ENCODE data around the gene RPS15A.
"Not testable (repeated sequence)": the region's sequence is repeated elsewhere in the genome, so short reads cannot be mapped to it uniquely, and the experiment has no call there.

Gene RPS15A

DNA sequence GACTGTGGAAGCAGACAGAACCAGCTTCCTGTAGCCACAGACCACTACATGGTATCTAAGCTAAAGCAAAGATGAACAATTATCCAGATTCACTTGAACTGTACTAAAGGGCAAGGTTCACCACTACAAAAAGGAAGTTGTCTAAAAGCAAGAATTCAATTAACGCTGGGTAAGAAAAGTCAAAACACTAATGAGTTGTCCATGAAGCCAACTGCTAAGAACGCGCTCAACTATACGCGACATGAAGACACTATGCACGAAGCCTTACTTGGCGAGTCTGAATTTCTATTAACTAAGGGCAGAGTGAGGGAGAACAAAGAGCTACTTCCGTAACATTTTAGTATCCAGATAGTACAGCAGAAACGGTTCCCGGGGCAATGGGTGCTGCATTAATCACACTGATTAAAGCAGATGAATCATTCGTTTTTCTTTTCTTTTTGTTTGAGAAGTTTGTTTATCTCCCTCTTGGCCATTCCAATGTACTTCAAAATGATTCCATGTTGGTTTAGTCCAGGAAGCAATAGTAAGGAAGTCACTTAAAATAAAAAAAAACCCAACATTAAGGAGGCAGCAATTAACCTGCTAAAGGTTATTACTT, 2.8 kb upstream of the RPS15A start:
- no peak for DNase-seq

- no peak for DNase-seq
These were observed 652 bp downstream of the RPS15A start for GRCh38 chr16:18789515-18789849.

DNA sequence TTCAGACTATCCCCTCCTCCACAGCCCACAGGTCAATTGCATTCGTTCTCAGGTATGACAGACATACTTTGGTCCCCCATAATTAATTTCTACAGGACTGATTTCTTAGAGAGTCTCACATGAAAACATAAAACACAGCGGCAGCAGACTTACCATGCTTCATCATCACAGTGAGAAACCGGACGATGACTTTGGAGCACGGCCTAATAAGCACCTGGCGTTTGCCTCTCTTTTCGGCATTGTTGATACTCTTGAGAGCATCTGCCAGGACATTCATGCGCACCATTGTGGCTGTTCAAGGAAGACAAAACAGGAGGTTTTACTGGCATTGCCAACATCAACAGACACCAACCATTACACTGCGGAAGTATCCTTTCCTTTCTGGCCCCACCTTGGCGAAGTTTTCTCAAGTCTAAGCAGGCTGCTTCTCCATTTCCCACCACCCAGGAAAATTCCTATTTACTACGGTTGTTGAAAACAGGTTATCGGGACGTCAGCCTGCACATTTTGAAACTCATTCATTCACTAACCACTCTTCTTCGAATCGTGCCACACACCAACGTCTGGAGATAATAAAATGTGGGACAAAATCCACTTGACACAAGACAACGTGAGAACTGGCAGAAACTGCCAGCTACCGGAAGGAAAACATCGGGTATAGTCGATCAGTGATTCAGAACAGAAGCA, 1.2 kb downstream of the RPS15A start:
- DNase-seq, result no peak

DNA sequence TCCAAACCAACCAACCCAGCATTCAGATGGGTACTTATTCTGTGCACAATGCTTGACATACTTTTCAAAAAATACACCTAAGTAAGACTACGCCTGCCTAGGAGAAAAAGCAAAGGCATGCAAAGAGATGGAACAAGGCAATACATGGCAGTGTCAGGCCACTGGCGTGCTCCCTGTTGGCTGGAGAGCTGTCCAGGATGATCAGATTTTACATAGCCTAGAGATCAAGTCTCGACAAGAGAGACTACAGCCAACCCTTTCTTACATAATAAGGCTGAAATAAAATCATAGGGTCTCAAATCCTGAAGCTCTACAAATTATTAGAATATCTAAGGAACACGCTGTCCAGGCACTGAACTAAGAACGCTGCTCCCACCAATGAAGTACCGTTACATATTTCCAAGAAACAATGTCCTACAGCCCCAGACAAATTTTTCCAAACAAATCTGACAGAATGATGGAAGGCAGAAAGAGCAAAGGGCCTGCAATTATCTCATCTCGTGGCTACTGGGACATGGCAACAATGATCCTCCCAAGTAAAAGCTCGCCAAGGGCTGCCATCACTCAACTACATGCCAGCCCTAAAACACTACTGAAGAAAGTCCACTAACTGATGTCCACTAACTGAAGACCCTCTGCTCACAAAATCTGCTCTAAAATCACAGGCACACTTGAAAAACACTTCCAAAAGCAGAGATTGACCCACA, 5.1 kb downstream of the RPS15A start:
- DNase-seq, result no peak

GRCh38 chr16:18783430-18784341, 6.4 kb downstream of the RPS15A start:
- DNase-seq, result no peak

DNA sequence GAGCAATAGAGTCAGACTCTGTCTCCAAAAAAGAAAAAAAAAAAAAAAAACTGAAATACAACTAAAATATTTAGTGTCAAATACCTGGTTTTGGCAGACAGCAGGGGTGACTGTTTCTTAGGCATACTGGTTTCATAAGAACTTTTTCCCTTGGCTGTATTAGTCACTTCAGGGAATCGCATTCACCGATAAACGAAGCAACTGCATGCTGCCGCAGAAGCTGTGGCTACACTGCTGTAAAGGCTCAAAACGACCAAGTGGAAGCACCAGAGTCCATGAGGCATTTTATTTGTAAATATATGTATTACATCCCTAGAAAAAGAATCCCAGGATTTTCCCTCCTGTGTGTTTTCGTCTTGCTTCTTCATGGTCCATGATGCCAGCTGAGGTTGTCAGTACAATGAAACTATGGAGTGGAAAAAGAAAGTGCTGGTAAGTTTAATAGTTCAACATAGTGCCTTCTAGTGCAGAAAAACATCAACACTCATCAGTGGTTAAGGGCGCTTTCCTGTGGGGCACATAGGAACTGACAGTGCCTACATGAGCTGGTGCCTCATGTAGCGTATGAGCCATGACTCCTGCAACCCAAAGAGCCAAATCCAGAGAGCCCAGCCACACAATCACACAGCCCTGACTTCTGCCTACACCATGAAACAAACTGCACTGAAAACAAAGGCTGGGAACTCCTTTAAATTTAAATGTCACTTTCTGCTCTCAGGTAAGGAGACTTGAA, 7.3 kb downstream of the RPS15A start:
- DNase-seq, result no peak

GRCh38 chr16:18781232-18781631, 8.9 kb downstream of the RPS15A start:
- DNase-seq, result not testable (repeated sequence)

DNA sequence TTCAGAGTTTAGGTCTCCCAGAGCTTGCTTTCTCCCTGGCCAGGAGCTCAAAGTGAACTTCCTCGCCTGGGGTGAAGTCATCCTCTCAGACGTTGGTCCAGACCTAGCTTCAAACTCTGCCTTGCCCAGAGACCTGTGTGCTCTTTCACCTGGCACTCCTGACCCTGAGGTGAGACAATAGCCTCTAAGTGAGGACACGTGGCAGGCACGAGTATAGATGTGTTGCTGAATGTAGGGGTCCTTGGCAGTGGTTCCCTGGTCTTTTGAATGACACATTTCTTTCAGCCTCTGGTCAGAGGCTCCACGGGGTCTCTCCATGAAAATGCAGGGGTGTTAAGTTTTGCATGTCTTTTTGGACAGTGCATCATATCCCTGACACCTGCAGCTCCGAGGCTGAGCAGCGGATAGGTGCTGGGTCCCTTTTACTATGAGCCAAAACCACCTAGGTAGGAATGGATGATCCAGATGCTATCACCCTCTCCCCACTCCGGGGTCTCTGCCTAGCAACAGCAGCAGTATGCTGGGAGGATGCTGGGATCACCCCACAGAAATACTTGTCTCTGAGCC, 9.6 kb downstream of the RPS15A start:
- DNase-seq, result not testable (repeated sequence)

DNA sequence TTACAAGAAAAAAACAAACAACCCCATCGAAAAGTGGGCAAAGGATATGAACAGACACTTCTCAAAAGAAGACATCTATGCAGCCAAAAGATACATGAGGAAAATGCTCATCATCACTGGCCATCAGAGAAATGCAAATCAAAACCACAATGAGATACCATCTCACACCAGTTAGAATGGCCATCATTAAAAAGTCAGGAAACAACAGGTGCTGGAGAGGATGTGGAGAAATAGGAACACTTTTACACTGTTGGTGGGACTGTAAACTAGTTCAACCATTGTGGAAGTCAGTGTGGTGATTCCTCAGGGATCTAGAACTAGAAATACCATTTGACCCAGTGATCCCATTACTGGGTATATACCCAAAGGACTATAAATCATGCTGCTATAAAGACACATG, 12.5 kb downstream of the RPS15A start:
- DNase-seq, result not testable (repeated sequence)

DNA sequence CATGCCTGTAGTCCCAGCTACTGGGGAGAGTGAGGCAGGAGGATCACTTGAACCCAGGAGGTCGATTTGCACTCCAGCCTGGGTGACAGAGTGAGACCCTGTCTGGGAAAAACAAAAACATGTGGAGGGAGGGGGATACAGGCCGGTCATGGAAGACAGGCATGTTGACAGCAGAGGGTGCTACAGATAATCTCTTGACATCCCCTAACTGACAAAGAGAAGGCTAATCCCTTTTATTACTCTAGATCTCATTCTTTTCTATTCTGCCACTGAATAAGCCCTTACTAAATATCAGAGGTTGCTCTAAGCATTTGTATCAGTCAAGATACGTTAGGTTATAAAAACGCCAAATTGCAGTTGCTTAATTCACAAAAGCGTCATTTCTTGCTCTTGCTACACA, 13.8 kb downstream of the RPS15A start:
- DNase-seq, result not testable (repeated sequence)

DNA sequence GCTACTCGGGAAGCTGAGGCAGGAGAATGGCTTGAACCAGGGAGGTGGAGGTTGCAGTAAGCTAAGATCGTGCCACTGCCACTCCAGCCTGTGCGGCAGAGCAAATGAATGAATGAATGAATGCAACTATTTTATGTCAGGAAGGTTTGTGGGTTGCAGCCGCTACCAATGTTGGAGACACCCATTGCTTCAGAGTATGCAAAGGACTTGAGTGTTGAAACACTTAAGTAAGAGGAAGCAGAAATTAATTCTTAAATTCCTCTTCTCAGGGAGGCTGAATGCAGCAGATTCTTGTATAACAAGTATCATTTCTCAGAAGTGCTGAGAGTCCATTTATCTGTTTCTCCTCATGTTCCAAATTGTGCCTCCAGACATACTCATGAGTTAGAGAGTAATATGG, 15.5 kb downstream of the RPS15A start:
- DNase-seq, result not testable (repeated sequence)

GRCh38 chr16:18772171-18772570, 18.0 kb downstream of the RPS15A start:
- not testable (repeated sequence) for DNase-seq

DNA sequence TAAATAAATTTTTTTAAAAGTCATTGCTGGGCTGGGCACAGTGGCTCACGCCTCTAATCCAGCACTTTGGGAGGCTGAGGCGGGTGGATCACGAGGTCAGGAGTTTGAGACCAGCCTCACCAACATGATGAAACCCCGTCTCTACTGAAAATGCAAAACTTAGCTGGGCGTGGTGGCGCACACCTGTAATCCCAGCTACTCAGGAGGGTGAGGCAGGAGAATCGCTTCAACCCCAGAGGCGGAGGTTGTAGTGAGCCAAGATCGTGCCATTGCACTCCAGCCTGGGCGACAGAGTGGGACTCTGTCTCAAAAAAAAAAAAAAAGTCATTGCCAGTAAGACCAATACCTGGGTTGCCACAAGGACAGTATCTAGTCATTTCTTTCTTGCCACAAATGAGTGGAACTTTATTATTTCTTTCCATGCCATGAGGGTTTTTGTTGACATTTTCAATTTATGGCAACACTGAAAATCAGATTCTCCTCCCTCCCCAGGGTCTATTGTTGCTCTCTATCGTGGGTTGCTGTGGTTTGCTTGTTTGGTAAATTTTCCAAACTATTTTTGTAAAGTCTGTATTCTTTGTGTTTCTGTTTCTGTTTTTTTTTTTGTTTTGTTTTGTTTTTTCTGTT, 19.7 kb downstream of the RPS15A start:
- not testable (repeated sequence) for DNase-seq

DNA sequence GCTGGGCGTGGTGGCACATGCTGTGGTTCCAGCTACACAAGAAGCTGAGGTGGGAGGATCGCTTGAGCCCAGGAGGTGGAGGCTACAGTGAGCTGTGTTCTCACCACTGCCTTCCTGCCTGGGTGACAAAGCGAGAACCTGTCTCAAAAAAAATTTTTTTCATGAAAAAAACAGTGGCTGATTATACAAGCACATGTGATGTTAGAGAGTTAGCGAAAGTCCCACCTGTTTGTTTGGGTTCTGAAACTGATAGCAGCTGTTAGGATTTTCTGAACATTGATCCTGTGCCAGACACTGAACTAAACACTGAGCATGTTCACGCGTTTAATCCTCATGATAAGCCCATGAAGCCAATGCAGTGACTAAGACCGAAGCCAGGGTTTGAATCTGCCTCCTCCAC, 22.9 kb downstream of the RPS15A start:
- DNase-seq, result not testable (repeated sequence)

- DNase-seq, result not testable (repeated sequence)
These were observed 27.4 kb downstream of the RPS15A start for GRCh38 chr16:18762713-18763112.

GRCh38 chr16:18759598-18760520, 30.3 kb downstream of the RPS15A start:
- DNase-seq, result peak; percentile 11 to 49

- not testable (repeated sequence) for DNase-seq
These were observed 32.0 kb downstream of the RPS15A start for GRCh38 chr16:18757960-18758660.

DNA sequence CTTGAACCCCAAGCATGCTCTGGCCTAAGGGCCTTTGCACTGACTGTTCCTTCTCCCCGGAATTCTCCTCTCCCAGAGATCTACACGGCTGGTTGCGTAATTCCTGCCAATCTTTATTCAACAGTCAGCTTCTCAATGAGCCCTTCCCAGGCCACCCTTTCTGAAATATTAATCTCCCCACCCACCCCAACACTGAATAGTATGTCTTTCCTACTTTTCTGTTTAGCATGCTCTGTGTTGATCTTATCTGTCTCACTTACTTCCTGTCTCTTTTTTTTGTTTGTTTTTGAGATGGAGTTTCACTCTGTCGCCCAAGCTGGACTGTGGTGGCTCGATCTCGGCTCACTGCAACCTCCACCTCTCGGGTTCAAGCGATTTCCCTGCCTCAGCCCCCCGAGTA, 33.5 kb downstream of the RPS15A start:
- not testable (repeated sequence) for DNase-seq

- not testable (repeated sequence) for DNase-seq
These were observed 47.3 kb downstream of the RPS15A start for GRCh38 chr16:18742870-18743269.

GRCh38 chr16:18740027-18740426, 50.1 kb downstream of the RPS15A start:
- not testable (repeated sequence) for DNase-seq
